D721Med (cell line): ENCODE data around the gene GFOD2.
"Not testable (repeated sequence)": the region's sequence is repeated elsewhere in the genome, so short reads cannot be mapped to it uniquely, and the experiment has no call there.

ENCODE experiments used
- DNase-seq: peaks from one replicate; pipeline ENCODE4 v3.0.0; 2011; ENCODE audit warnings: low spot score; ENCODE audit not compliant: insufficient read length
- FAIRE-seq: peaks from 2 replicates; lab custom pipeline; 2011; peaks lifted over from hg19 to GRCh38; lab: Jason Lieb, UNC
- CTCF ChIP-seq: IDR thresholded peaks from 2 replicates; pipeline ENCODE4 v1.5.1; 2012; ENCODE audit warnings: mild to moderate bottlenecking, control low read depth; ENCODE audit not compliant: insufficient read depth; ENCODE audit errors: missing control alignments

The GFOD2 gene

GRCh38 chr16:67694611-67695010 is 24.5 kb downstream of the GFOD2 start:
- TF ChIP-seq CTCF, result no peak
- no peak for DNase-seq
- no peak for FAIRE-seq

- not testable (repeated sequence) for FAIRE-seq
Measured at GRCh38 chr16:67693517-67694285, 25.4 kb downstream of the GFOD2 start.

GRCh38 chr16:67685388-67686112 is 33.6 kb downstream of the GFOD2 start:
- FAIRE-seq (no peak), DNase-seq (no peak)
- no peak for TF ChIP-seq CTCF

More at GRCh38 chr16:67693517-67694285, 25.4 kb downstream of the GFOD2 start:
- not testable (repeated sequence) for DNase-seq

- TF ChIP-seq CTCF, result no peak
- no peak for DNase-seq
- no peak for FAIRE-seq
Measured at GRCh38 chr16:67683767-67684166, 35.3 kb downstream of the GFOD2 start.

DNA sequence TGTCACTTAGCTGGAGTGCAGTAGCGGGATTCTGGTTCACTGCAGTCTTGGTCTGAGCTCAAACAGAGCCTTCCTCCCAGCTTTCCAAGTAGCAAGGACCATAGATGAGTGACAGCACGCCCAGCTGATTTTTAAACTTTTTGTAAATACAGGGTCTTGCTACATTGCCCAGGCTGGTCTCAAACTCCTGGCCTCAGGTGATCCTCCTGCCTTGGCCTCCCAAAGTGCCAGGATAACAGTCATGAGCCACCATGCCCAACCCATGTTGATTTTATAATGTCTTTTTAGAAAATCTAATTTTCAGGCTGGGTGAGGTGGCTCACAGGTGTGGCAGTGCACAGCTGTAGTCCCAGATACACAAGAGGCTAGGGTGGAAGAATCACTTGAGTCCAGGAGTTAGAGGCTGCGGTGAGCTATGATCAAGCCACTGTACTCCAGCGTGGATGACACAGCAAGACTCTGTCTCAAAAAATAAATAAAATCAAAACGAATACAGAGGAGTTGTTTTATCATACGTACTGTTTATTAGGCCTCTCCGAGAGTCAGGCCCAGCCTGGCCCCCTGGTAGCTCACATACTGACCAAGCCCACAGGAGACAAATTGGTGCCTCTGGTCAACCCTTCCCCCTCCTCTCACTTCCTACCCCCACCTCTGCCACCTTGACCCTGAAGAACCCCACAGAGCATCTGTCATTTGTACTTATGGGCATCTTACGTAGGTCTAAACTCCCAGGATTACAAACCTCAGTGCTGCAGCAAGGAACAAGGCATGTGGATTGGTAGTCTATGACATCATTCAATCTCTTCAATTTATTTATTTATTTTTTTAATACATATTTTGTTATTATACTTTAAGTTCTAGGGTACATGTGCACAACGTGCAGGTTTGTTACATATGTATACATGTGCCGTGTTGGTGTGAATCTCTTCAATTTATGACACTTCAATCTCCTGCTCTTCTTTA is 38.9 kb downstream of the GFOD2 start:
- no peak for DNase-seq
- TF ChIP-seq CTCF, result no peak
- FAIRE-seq, result no peak

GRCh38 chr16:67678354-67679023 is 40.6 kb downstream of the GFOD2 start:
- no peak for DNase-seq
- FAIRE-seq, result no peak
- TF ChIP-seq CTCF, result no peak
